IMR-90 (cell line): Measurements from ENCODE around the gene CLEC7A. TPM values are rescaled to one million over a fixed set of nuclear protein-coding genes. Genes with fewer than 3 reads are reported as not detected.

Source experiments
- ATAC-seq: fragments of 200-7000 bp; cut with Tn5 transposase; 2 replicates; pipeline ENCODE4 v1.9.1; 2020; ENCODE audit warnings: low read depth, mild to moderate bottlenecking, moderate library complexity
- BruUV-seq: library from RNA; stranded (reverse); fragments of 400-500 nt; replicated peaks from 2 replicates; lab custom pipeline; 2021; lab: Mats Ljungman, UMichigan
- CTCF ChIA-PET: fragments of 300-600 bp; formaldehyde crosslinking; extraction: SDS; loops from one replicate; lab custom pipeline; 2021; ENCODE audit warnings: antibody characterized with exemption; lab: Yijun Ruan, JAX
- POLR2A ChIA-PET: fragments of 300-600 bp; sonication (Branson Sonifier 250); formaldehyde crosslinking; loops from one replicate; lab custom pipeline; 2022; ENCODE audit warnings: antibody characterized with exemption; ENCODE audit not compliant: unreplicated experiment; lab: Charles Lee
- DNase-seq: peaks from one replicate; pipeline ENCODE4 v3.0.0; 2013
- H2AFZ ChIP-seq: replicated peaks from 2 replicates; pipeline ENCODE3; 2013; ENCODE audit warnings: low read length, mild to moderate bottlenecking; ENCODE audit not compliant: poor library complexity
- H2AK5ac ChIP-seq: 2 replicates; pipeline ENCODE4 v1.6.1; 2013; ENCODE audit warnings: low read depth, low read length, inconsistent platforms
- H2AK9ac ChIP-seq: replicated peaks from 2 replicates; pipeline ENCODE3; 2013; ENCODE audit warnings: mild to moderate bottlenecking, low read depth, low read length, moderate library complexity; ENCODE audit not compliant: poor library complexity
- H2BK120ac ChIP-seq: 2 replicates; pipeline ENCODE4 v1.6.1; 2013; ENCODE audit warnings: low read depth, low read length, inconsistent platforms
- H2BK15ac ChIP-seq: 3 replicates; pipeline ENCODE4 v1.6.1; 2013; ENCODE audit warnings: low read depth, low read length, inconsistent platforms
- H2BK20ac ChIP-seq: 2 replicates; pipeline ENCODE4 v1.6.1; 2013; ENCODE audit warnings: low read depth, mild to moderate bottlenecking, inconsistent platforms, low read length, moderate library complexity
- H2BK5ac ChIP-seq: 2 replicates; pipeline ENCODE4 v1.6.1; 2013; ENCODE audit warnings: mild to moderate bottlenecking, low read depth, low read length, inconsistent platforms; ENCODE audit not compliant: poor library complexity, severe bottlenecking
- H3K14ac ChIP-seq: replicated peaks from 2 replicates; pipeline ENCODE4 v1.6.1; 2013; ENCODE audit warnings: low read depth, low read length, inconsistent platforms
- H3K18ac ChIP-seq: 2 replicates; pipeline ENCODE4 v1.6.1; 2013; ENCODE audit warnings: low read depth, low read length, control low read depth
- H3K23ac ChIP-seq: 2 replicates; pipeline ENCODE4 v1.6.1; 2013; ENCODE audit warnings: low read depth, low read length, inconsistent platforms
- H3K27ac ChIP-seq: 2 replicates; pipeline ENCODE4 v1.5.1; 2013; ENCODE audit warnings: mild to moderate bottlenecking, control low read depth, low read length; ENCODE audit not compliant: insufficient read depth
- H3K27me3 ChIP-seq: 2 replicates; pipeline ENCODE4 v1.6.1; 2013; ENCODE audit warnings: low read length; ENCODE audit not compliant: control insufficient read depth, insufficient read depth
- H3K36me3 ChIP-seq: 2 replicates; pipeline ENCODE4 v1.6.1; 2013; ENCODE audit warnings: low read length, mixed read lengths; ENCODE audit not compliant: control insufficient read depth, insufficient read depth
- H3K4ac ChIP-seq: 2 replicates; pipeline ENCODE4 v1.6.1; 2013; ENCODE audit warnings: low read depth, low read length, inconsistent platforms
- H3K4me1 ChIP-seq: 2 replicates; pipeline ENCODE4 v1.6.1; 2013; ENCODE audit warnings: low read length, mixed read lengths; ENCODE audit not compliant: control insufficient read depth, insufficient read depth
- H3K4me2 ChIP-seq: 2 replicates; pipeline ENCODE4 v1.6.1; 2013; ENCODE audit warnings: low read depth, mild to moderate bottlenecking, control low read depth, low read length, moderate library complexity
- H3K4me3 ChIP-seq: 2 replicates; pipeline ENCODE4 v1.5.1; 2013; ENCODE audit warnings: low read depth, mild to moderate bottlenecking, control low read depth, low read length, moderate library complexity; ENCODE audit not compliant: insufficient read depth
- H3K56ac ChIP-seq: 2 replicates; pipeline ENCODE4 v1.6.1; 2013; ENCODE audit warnings: low read length, inconsistent platforms; ENCODE audit not compliant: insufficient read depth; ENCODE audit errors: extremely low read depth
- H3K79me1 ChIP-seq, 2 experiments: 2 replicates each; pipeline ENCODE4 v1.6.1; 2013; ENCODE audit warnings: low read length in 2 of 2, inconsistent platforms in 1 of 2, low read depth in 1 of 2
- H3K9ac ChIP-seq: 2 replicates; pipeline ENCODE4 v1.6.1; 2013; ENCODE audit warnings: low read depth, low read length, control low read depth
- H3K9me1 ChIP-seq: 2 replicates; pipeline ENCODE4 v1.6.1; 2013; ENCODE audit warnings: low read length, inconsistent platforms; ENCODE audit not compliant: insufficient read depth
- H3K9me3 ChIP-seq: 2 replicates; pipeline ENCODE4 v1.6.1; 2013; ENCODE audit warnings: low read length; ENCODE audit not compliant: control insufficient read depth, insufficient read depth
- H4K20me1 ChIP-seq: 2 replicates; pipeline ENCODE4 v1.6.1; 2013; ENCODE audit warnings: low read length, inconsistent platforms; ENCODE audit not compliant: insufficient read depth
- H4K5ac ChIP-seq: 2 replicates; pipeline ENCODE4 v1.6.1; 2013; ENCODE audit warnings: mild to moderate bottlenecking, low read depth, low read length, control low read depth
- H4K8ac ChIP-seq, 2 experiments: 2 replicates each; pipeline ENCODE4 v1.6.1; 2013; ENCODE audit warnings: low read depth in 2 of 2, low read length in 2 of 2, control low read depth in 1 of 2, inconsistent platforms in 1 of 2
- H4K91ac ChIP-seq: 2 replicates; pipeline ENCODE4 v1.6.1; 2013; ENCODE audit warnings: low read depth, low read length, inconsistent platforms; ENCODE audit not compliant: insufficient read depth
- BHLHE40 ChIP-seq: fragments of 150-350 bp; IDR thresholded peaks from 2 replicates; pipeline ENCODE4 v1.6.1; 2016; ENCODE audit warnings: mild to moderate bottlenecking, low read depth, low read length
- CEBPB ChIP-seq: IDR thresholded peaks from 2 replicates; pipeline ENCODE4 v1.6.1; 2012; ENCODE audit warnings: low read depth, low read length, improper control_type of control experiment
- CHD1 ChIP-seq: IDR thresholded peaks from 2 replicates; pipeline ENCODE4 v1.6.1; 2012; ENCODE audit warnings: low read depth, low read length, improper control_type of control experiment
- FOS ChIP-seq: fragments of 150-350 bp; IDR thresholded peaks from 2 replicates; pipeline ENCODE4 v1.6.1; 2016; ENCODE audit warnings: low read depth, low read length
- MAFK ChIP-seq: IDR thresholded peaks from 2 replicates; pipeline ENCODE4 v1.6.1; 2012; ENCODE audit warnings: low read depth, low read length, improper control_type of control experiment
- MAZ ChIP-seq: IDR thresholded peaks from 2 replicates; pipeline ENCODE4 v1.6.1; 2012; ENCODE audit warnings: low read depth, mild to moderate bottlenecking, low read length, improper control_type of control experiment, moderate library complexity, borderline replicate concordance
- MXI1 ChIP-seq: IDR thresholded peaks from 2 replicates; pipeline ENCODE4 v1.6.1; 2012; ENCODE audit warnings: low read depth, mild to moderate bottlenecking, low read length, moderate library complexity, borderline replicate concordance
- NFE2L2 ChIP-seq: fragments of 150-350 bp; IDR thresholded peaks from 2 replicates; pipeline ENCODE4 v1.6.1; 2016; ENCODE audit warnings: low read depth, mild to moderate bottlenecking, low read length
- POLR2A ChIP-seq: IDR thresholded peaks from 2 replicates; pipeline ENCODE4 v1.6.1; 2012; ENCODE audit warnings: mild to moderate bottlenecking, low read depth, low read length
- RAD21 ChIP-seq: IDR thresholded peaks from 2 replicates; pipeline ENCODE4 v1.6.1; 2012; ENCODE audit warnings: low read length, improper control_type of control experiment
- RCOR1 ChIP-seq: IDR thresholded peaks from 2 replicates; pipeline ENCODE4 v1.6.1; 2012; ENCODE audit warnings: mild to moderate bottlenecking, low read length, improper control_type of control experiment; ENCODE audit not compliant: insufficient replicate concordance
- RFX5 ChIP-seq: IDR thresholded peaks from 2 replicates; pipeline ENCODE4 v1.8.0; 2012; ENCODE audit warnings: low read depth, mild to moderate bottlenecking, low read length, moderate library complexity
- SMC3 ChIP-seq: fragments of 150-350 bp; IDR thresholded peaks from 2 replicates; pipeline ENCODE4 v1.6.1; 2016; ENCODE audit warnings: low read depth, mild to moderate bottlenecking, antibody characterized with exemption, low read length, moderate library complexity
- WGBS, 2 experiments: methylation state at CpG; one replicate each; pipeline versions ENCODE4 v1.1.5 to v1.1.7; 2013; ENCODE audit warnings: missing lambda C conversion rate in 2 of 2; ENCODE audit not compliant: insufficient read length in 1 of 2; ENCODE audit errors: extremely low coverage in 2 of 2; 5-methylcytosine and 5-hydroxymethylcytosine counted together
- dilution Hi-C: fragments of 300-500 bp; cut with HindIII; formaldehyde crosslinking; loops from one replicate; pipeline ENCODE4 v1.14.3; 2018; ENCODE audit warnings: low sequenced_read_pairs; ENCODE audit not compliant: unreplicated experiment
- in situ Hi-C: fragments of 300-500 bp; cut with MboI; formaldehyde crosslinking; loops from 3 replicates; pipeline ENCODE4 v1.14.3; 2019; ENCODE audit warnings: low sequenced_read_pairs, inconsistent platforms, mixed read lengths
- intact Hi-C: fragments of 100-400 bp; cut with micrococcal nuclease; formaldehyde crosslinking; loops from 2 replicates; pipeline ENCODE4 v1.10.0; 2022
- polyA plus RNA-seq, 3 experiments: library from polyadenylated mRNA; depleted of rRNA; stranded (reverse); fragments of >200 nt; gene quantifications; 2 replicates each; pipeline ENCODE4 v1.2.3, GENCODE V29; 2012; ENCODE audit warnings: low replicate concordance in 1 of 3
- total RNA-seq: library from RNA; depleted of rRNA; stranded (reverse); fragments of >200 nt; gene quantifications from 2 replicates; pipeline ENCODE4 v1.2.3, GENCODE V29; 2012
- TF ChIP-seq, protein P1 (sequence below): fragments of 150-350 bp; IDR thresholded peaks from 2 replicates; pipeline ENCODE4 v1.6.1; 2016; ENCODE audit warnings: low read depth, mild to moderate bottlenecking, low read length, moderate library complexity, borderline replicate concordance
- TF ChIP-seq, protein P2 (sequence below): conservative IDR thresholded peaks from 2 replicates; pipeline ENCODE4 v1.5.1; 2012; ENCODE audit warnings: mild to moderate bottlenecking, low read depth, low read length, improper control_type of control experiment
- TF ChIP-seq, protein P3 (sequence below): fragments of 150-350 bp; IDR thresholded peaks from 2 replicates; pipeline ENCODE4 v1.6.1; 2017; ENCODE audit warnings: mild to moderate bottlenecking, antibody characterized with exemption, low read length, low read depth

The CLEC7A gene
- total and polyA plus RNA-seq, 2 of the 4 experiments (the other 2 are of a cell fraction): not detected

DNA sequence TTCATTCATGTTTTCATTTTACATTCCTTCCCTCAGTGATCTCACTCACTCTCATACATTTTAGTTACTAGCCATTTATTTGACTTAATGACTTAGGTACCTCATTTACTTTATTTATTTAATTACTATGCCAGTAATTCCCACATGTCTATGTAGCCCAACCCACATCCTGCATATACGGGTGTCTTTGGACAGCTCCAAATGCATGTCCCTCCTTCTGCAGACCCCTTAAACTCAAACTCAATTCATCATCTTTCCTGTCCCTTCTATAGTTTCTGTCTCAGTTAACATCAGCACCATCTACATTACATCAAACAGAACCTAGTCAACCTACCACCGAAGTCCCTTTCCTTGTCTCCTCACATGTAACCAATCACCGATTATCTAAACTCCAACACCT, 34.0 kb downstream of the CLEC7A start:
- TF ChIP-seq RFX5 (no peak), MAZ (no peak), NFE2L2 (no peak), BHLHE40 (no peak), CHD1 (no peak), MAFK (no peak), SMC3 (no peak), MXI1 (no peak), CEBPB (no peak), RCOR1 (no peak), FOS (no peak), RAD21 (no peak), POLR2A (no peak)
- TF ChIP-seq, protein P1, sequence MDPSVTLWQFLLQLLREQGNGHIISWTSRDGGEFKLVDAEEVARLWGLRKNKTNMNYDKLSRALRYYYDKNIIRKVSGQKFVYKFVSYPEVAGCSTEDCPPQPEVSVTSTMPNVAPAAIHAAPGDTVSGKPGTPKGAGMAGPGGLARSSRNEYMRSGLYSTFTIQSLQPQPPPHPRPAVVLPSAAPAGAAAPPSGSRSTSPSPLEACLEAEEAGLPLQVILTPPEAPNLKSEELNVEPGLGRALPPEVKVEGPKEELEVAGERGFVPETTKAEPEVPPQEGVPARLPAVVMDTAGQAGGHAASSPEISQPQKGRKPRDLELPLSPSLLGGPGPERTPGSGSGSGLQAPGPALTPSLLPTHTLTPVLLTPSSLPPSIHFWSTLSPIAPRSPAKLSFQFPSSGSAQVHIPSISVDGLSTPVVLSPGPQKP: no peak
- TF ChIP-seq, protein P2, sequence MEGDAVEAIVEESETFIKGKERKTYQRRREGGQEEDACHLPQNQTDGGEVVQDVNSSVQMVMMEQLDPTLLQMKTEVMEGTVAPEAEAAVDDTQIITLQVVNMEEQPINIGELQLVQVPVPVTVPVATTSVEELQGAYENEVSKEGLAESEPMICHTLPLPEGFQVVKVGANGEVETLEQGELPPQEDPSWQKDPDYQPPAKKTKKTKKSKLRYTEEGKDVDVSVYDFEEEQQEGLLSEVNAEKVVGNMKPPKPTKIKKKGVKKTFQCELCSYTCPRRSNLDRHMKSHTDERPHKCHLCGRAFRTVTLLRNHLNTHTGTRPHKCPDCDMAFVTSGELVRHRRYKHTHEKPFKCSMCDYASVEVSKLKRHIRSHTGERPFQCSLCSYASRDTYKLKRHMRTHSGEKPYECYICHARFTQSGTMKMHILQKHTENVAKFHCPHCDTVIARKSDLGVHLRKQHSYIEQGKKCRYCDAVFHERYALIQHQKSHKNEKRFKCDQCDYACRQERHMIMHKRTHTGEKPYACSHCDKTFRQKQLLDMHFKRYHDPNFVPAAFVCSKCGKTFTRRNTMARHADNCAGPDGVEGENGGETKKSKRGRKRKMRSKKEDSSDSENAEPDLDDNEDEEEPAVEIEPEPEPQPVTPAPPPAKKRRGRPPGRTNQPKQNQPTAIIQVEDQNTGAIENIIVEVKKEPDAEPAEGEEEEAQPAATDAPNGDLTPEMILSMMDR: no peak
- TF ChIP-seq, protein P3, sequence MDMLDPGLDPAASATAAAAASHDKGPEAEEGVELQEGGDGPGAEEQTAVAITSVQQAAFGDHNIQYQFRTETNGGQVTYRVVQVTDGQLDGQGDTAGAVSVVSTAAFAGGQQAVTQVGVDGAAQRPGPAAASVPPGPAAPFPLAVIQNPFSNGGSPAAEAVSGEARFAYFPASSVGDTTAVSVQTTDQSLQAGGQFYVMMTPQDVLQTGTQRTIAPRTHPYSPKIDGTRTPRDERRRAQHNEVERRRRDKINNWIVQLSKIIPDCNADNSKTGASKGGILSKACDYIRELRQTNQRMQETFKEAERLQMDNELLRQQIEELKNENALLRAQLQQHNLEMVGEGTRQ: no peak
- Histone ChIP-seq H4K8ac (no peak overlapping the region), H3K4me2 (no peak overlapping the region), H2AK9ac (no peak overlapping the region), H3K18ac (no peak overlapping the region), H4K5ac (no peak overlapping the region), H3K4me3 (no peak overlapping the region), H3K9me3 (no peaks in the 10 kb centered on the region), H2AK5ac (no peak overlapping the region), H3K27ac (no peak overlapping the region), H3K36me3 (no peaks in the 10 kb centered on the region), H4K20me1 (no peaks in the 10 kb centered on the region), H3K27me3 (no peaks in the 10 kb centered on the region), H2BK20ac (no peak overlapping the region), H2BK15ac (no peak overlapping the region), H3K9me1 (no peaks in the 10 kb centered on the region), H3K9ac (no peak overlapping the region), H4K91ac (no peak overlapping the region), H3K4me1 (no peaks in the 10 kb centered on the region), H3K14ac (no peak overlapping the region), H2BK120ac (no peak overlapping the region), H3K79me1 (no peaks in the 10 kb centered on the region), H2BK5ac (no peak overlapping the region), H3K56ac (no peak overlapping the region), H3K23ac (no peak overlapping the region), H3K4ac (no peak overlapping the region), H2AFZ (no peak overlapping the region)
- ChIA-PET POLR2A (no interaction called here), CTCF (no interaction called here)
- BruUV-seq: no TSS peak
- WGBS, 2 experiments: 64% methylated on average over 2 of the region's 3 CpGs; no CpG with 5 or more reads in 1 of the 2 experiments
- DNase-seq: no peak
- in situ Hi-C loops (no loop called here), dilution Hi-C loops (no loop called here), intact Hi-C loops (no loop called here)
- ATAC-seq: no peak
